ENCODE results near the gene NAALADL1. TPM values are rescaled to one million over a fixed set of nuclear protein-coding genes. Genes with fewer than 3 reads are reported as not detected.

NAALADL1 gene
- total and polyA plus RNA-seq, 9 of the 15 experiments (the other 6 are each of a cell fraction or from before 2014, with no cell fraction given): 0.06 to 0.72 (median 0.22) TPM; not detected in 4

DNA sequence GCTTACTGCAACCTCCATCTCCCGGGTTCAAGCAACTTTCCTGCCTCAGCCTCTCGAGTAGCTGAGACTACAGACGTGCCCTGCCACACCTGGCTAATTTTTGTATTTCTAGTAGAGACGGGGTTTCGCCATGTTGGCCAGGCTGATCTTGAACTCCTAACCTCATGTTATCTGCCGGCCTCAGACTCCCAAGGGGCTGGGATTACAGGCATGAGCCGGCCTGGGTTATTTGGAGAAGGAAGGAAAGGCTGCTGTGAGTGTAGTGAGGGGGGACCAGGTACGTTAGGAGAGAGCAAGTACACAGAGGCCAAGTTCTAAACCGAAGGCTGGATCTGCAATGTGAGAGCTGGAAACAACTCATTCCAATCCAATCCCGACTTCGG lies 62.0 kb downstream of the NAALADL1 start (continued):
- TF ChIP-seq TOE1 (IDR thresholded peaks at IDR 0.05; ENCODE audit: borderline replicate concordance) (no peak; the same call in 1 of the 2 replicates), TOE1 (CRISPR knock-in tag; IDR thresholded peaks at IDR 0.05; ENCODE audit: borderline replicate concordance, low read depth) (no peak), ZNF431 (CRISPR knock-in tag; IDR thresholded peaks at IDR 0.05) (no peak), DPF2 (IDR thresholded peaks at IDR 0.05) (0 out of 2 replicates have a peak, but pooled peaks have one; percentile 6), LCOR (CRISPR knock-in tag; IDR thresholded peaks at IDR 0.05) (no peak), RFX7 (CRISPR knock-in tag; IDR thresholded peaks at IDR 0.05) (no peak), MEF2A (IDR thresholded peaks at IDR 0.05; ENCODE audit: control insufficient read depth, low read depth, low read length) (no peak), HMGN3 (IDR thresholded peaks at IDR 0.05; ENCODE audit: borderline replicate concordance, extremely low read depth, insufficient read length, low read depth, low read length) (no peak), L3MBTL2 (IDR thresholded peaks at IDR 0.05) (no peak), TCF3 (CRISPR knock-in tag; IDR thresholded peaks at IDR 0.05) (peak; percentile 44), ZNF76 (CRISPR knock-in tag; IDR thresholded peaks at IDR 0.05; ENCODE audit: borderline replicate concordance) (no peak)
- TF ChIP-seq, protein P1, sequence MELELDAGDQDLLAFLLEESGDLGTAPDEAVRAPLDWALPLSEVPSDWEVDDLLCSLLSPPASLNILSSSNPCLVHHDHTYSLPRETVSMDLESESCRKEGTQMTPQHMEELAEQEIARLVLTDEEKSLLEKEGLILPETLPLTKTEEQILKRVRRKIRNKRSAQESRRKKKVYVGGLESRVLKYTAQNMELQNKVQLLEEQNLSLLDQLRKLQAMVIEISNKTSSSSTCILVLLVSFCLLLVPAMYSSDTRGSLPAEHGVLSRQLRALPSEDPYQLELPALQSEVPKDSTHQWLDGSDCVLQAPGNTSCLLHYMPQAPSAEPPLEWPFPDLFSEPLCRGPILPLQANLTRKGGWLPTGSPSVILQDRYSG (tag; conservative IDR thresholded peaks at IDR 0.05; ENCODE audit: low read depth): no peak
- TF ChIP-seq, protein P2, sequence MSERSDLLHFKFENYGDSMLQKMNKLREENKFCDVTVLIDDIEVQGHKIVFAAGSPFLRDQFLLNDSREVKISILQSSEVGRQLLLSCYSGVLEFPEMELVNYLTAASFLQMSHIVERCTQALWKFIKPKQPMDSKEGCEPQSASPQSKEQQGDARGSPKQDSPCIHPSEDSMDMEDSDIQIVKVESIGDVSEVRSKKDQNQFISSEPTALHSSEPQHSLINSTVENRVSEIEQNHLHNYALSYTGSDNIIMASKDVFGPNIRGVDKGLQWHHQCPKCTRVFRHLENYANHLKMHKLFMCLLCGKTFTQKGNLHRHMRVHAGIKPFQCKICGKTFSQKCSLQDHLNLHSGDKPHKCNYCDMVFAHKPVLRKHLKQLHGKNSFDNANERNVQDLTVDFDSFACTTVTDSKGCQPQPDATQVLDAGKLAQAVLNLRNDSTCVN (CRISPR knock-in tag; IDR thresholded peaks at IDR 0.05): no peak

Small RNA genes lying within 50 kb of the gene (microRNA-seq; reads per million reads assigned to microRNA genes)
- gene MIR6879 (ENCODE audit: borderline microRNAs expressed): 0.27 reads per million

Small RNA genes lying within 50 kb of the gene (small RNA-seq; reads per million reads assigned to genes)
- gene MIR6879 (not detected), gene SNX15 (not detected)

Other genes with a start within 250 kb of the NAALADL1 start
Only the 7 nearest of the 22 such genes appear.
- gene ARL2, start 44.4 kb downstream of the NAALADL1 start, total RNA-seq (2014; rRNA removed): 141 and 204 TPM in 2 replicates
- gene ARL2, start 44.4 kb downstream of the NAALADL1 start, total RNA-seq (2014; rRNA removed; fragmentation: Illumina TruSeq; extraction: Trizol): 39.9 and 48.4 TPM in 2 replicates
- gene ARL2, start 44.4 kb downstream of the NAALADL1 start, total RNA-seq (2015; rRNA removed; fragmentation: Illumina TruSeq; extraction: Trizol): 88.1 and 90.6 TPM in 2 replicates
- gene ARL2, start 44.4 kb downstream of the NAALADL1 start, total RNA-seq (2021): 101 and 112 TPM in 2 replicates
- 114 and 171 TPM in 2 replicates for gene ARL2, start 44.4 kb downstream of the NAALADL1 start, polyA plus RNA-seq (2011; rRNA removed)
- 92.2 and 138 TPM in 2 replicates for gene ARL2, start 44.4 kb downstream of the NAALADL1 start, polyA plus RNA-seq (2014; fragmentation: Illumina TruSeq; extraction: Trizol)
- 10 to 100 TPM in 1 of 2 experiments, 1 to 10 TPM in 1; 5.7 to 32.6 TPM for gene ARL2, start 44.4 kb downstream of the NAALADL1 start, polyA plus RNA-seq (2014; fragmentation: Nextera tagmentation; extraction: Ambion mirVana)
- 154 and 169 TPM in 2 replicates for gene ARL2, start 44.4 kb downstream of the NAALADL1 start, polyA plus RNA-seq (2014; rRNA removed)
- 18.3 and 33.3 TPM in 2 replicates for gene SNX15, start 31.1 kb downstream of the NAALADL1 start, total RNA-seq (2014; rRNA removed)
- 6.9 and 8.3 TPM in 2 replicates for gene SNX15, start 31.1 kb downstream of the NAALADL1 start, total RNA-seq (2014; rRNA removed; fragmentation: Illumina TruSeq; extraction: Trizol)
- 14.9 and 15.2 TPM in 2 replicates for gene SNX15, start 31.1 kb downstream of the NAALADL1 start, total RNA-seq (2015; rRNA removed; fragmentation: Illumina TruSeq; extraction: Trizol)
- 21.3 and 27.8 TPM in 2 replicates for gene SNX15, start 31.1 kb downstream of the NAALADL1 start, total RNA-seq (2021)
- gene SNX15, start 31.1 kb downstream of the NAALADL1 start, polyA plus RNA-seq (2011; rRNA removed): 4.5 and 13.3 TPM in 2 replicates
- 20.1 and 24.7 TPM in 2 replicates for gene SNX15, start 31.1 kb downstream of the NAALADL1 start, polyA plus RNA-seq (2014; fragmentation: Illumina TruSeq; extraction: Trizol)
- gene SNX15, start 31.1 kb downstream of the NAALADL1 start, polyA plus RNA-seq (2014; fragmentation: Nextera tagmentation; extraction: Ambion mirVana): 1 to 10 TPM; 1.8 to 2.8 TPM
- gene SNX15, start 31.1 kb downstream of the NAALADL1 start, polyA plus RNA-seq (2014; rRNA removed): 18.2 and 19.5 TPM in 2 replicates
- gene SAC3D1, start 17.3 kb downstream of the NAALADL1 start, total RNA-seq (2014; rRNA removed): 21.2 and 27.0 TPM in 2 replicates
- 2.4 and 5.1 TPM in 2 replicates for gene SAC3D1, start 17.3 kb downstream of the NAALADL1 start, total RNA-seq (2014; rRNA removed; fragmentation: Illumina TruSeq; extraction: Trizol)
- 14.8 and 17.0 TPM in 2 replicates for gene SAC3D1, start 17.3 kb downstream of the NAALADL1 start, total RNA-seq (2015; rRNA removed; fragmentation: Illumina TruSeq; extraction: Trizol)
- gene SAC3D1, start 17.3 kb downstream of the NAALADL1 start, total RNA-seq (2021): 35.2 and 35.7 TPM in 2 replicates
- 5.8 and 7.6 TPM in 2 replicates for gene SAC3D1, start 17.3 kb downstream of the NAALADL1 start, polyA plus RNA-seq (2011; rRNA removed)
- gene SAC3D1, start 17.3 kb downstream of the NAALADL1 start, polyA plus RNA-seq (2014; fragmentation: Illumina TruSeq; extraction: Trizol): 4.0 and 9.0 TPM in 2 replicates
- under 1 TPM; 0.20 to 0.80 TPM for gene SAC3D1, start 17.3 kb downstream of the NAALADL1 start, polyA plus RNA-seq (2014; fragmentation: Nextera tagmentation; extraction: Ambion mirVana)
- 23.8 and 25.4 TPM in 2 replicates for gene SAC3D1, start 17.3 kb downstream of the NAALADL1 start, polyA plus RNA-seq (2014; rRNA removed)
- gene CDCA5, start 25.5 kb upstream of the NAALADL1 start, total RNA-seq (2014; rRNA removed): 64.6 and 70.3 TPM in 2 replicates
- 48.2 and 50.0 TPM in 2 replicates for gene CDCA5, start 25.5 kb upstream of the NAALADL1 start, total RNA-seq (2014; rRNA removed; fragmentation: Illumina TruSeq; extraction: Trizol)
- gene CDCA5, start 25.5 kb upstream of the NAALADL1 start, total RNA-seq (2015; rRNA removed; fragmentation: Illumina TruSeq; extraction: Trizol): 66.1 and 68.2 TPM in 2 replicates
- 89.9 and 94.3 TPM in 2 replicates for gene CDCA5, start 25.5 kb upstream of the NAALADL1 start, total RNA-seq (2021)
- 50.5 and 51.8 TPM in 2 replicates for gene CDCA5, start 25.5 kb upstream of the NAALADL1 start, polyA plus RNA-seq (2011; rRNA removed)
- 83.2 and 85.1 TPM in 2 replicates for gene CDCA5, start 25.5 kb upstream of the NAALADL1 start, polyA plus RNA-seq (2014; fragmentation: Illumina TruSeq; extraction: Trizol)
- gene CDCA5, start 25.5 kb upstream of the NAALADL1 start, polyA plus RNA-seq (2014; fragmentation: Nextera tagmentation; extraction: Ambion mirVana): 10 to 100 TPM; 18.9 to 25.5 TPM
- 85.2 and 86.6 TPM in 2 replicates for gene CDCA5, start 25.5 kb upstream of the NAALADL1 start, polyA plus RNA-seq (2014; rRNA removed)
- gene ZFPL1, start 25.7 kb upstream of the NAALADL1 start, total RNA-seq (2014; rRNA removed): 37.3 and 46.0 TPM in 2 replicates
- gene ZFPL1, start 25.7 kb upstream of the NAALADL1 start, total RNA-seq (2014; rRNA removed; fragmentation: Illumina TruSeq; extraction: Trizol): 7.0 and 10.0 TPM in 2 replicates
- gene ZFPL1, start 25.7 kb upstream of the NAALADL1 start, total RNA-seq (2015; rRNA removed; fragmentation: Illumina TruSeq; extraction: Trizol): 21.1 and 22.7 TPM in 2 replicates
- gene ZFPL1, start 25.7 kb upstream of the NAALADL1 start, total RNA-seq (2021): 33.4 and 37.5 TPM in 2 replicates
- gene ZFPL1, start 25.7 kb upstream of the NAALADL1 start, polyA plus RNA-seq (2011; rRNA removed): 16.5 and 38.6 TPM in 2 replicates
- 35.4 and 47.8 TPM in 2 replicates for gene ZFPL1, start 25.7 kb upstream of the NAALADL1 start, polyA plus RNA-seq (2014; fragmentation: Illumina TruSeq; extraction: Trizol)
- 1 to 10 TPM; 3.7 to 7.1 TPM for gene ZFPL1, start 25.7 kb upstream of the NAALADL1 start, polyA plus RNA-seq (2014; fragmentation: Nextera tagmentation; extraction: Ambion mirVana)
- 29.7 and 32.3 TPM in 2 replicates for gene ZFPL1, start 25.7 kb upstream of the NAALADL1 start, polyA plus RNA-seq (2014; rRNA removed)
- gene VPS51, start 37.7 kb upstream of the NAALADL1 start, total RNA-seq (2014; rRNA removed): 143 and 215 TPM in 2 replicates
- gene VPS51, start 37.7 kb upstream of the NAALADL1 start, total RNA-seq (2014; rRNA removed; fragmentation: Illumina TruSeq; extraction: Trizol): 16.9 and 20.6 TPM in 2 replicates
- 40.6 and 46.8 TPM in 2 replicates for gene VPS51, start 37.7 kb upstream of the NAALADL1 start, total RNA-seq (2015; rRNA removed; fragmentation: Illumina TruSeq; extraction: Trizol)
- 89.3 and 103 TPM in 2 replicates for gene VPS51, start 37.7 kb upstream of the NAALADL1 start, total RNA-seq (2021)
- gene VPS51, start 37.7 kb upstream of the NAALADL1 start, polyA plus RNA-seq (2011; rRNA removed): 49.7 and 83.5 TPM in 2 replicates
- 22.2 and 49.8 TPM in 2 replicates for gene VPS51, start 37.7 kb upstream of the NAALADL1 start, polyA plus RNA-seq (2014; fragmentation: Illumina TruSeq; extraction: Trizol)
- 1 to 10 TPM; 1.8 to 2.9 TPM for gene VPS51, start 37.7 kb upstream of the NAALADL1 start, polyA plus RNA-seq (2014; fragmentation: Nextera tagmentation; extraction: Ambion mirVana)
- 73.2 and 126 TPM in 2 replicates for gene VPS51, start 37.7 kb upstream of the NAALADL1 start, polyA plus RNA-seq (2014; rRNA removed)
- 18.6 and 20.6 TPM in 2 replicates for gene TM7SF2, start 53.3 kb upstream of the NAALADL1 start, total RNA-seq (2014; rRNA removed)
- 3.2 and 3.7 TPM in 2 replicates for gene TM7SF2, start 53.3 kb upstream of the NAALADL1 start, total RNA-seq (2014; rRNA removed; fragmentation: Illumina TruSeq; extraction: Trizol)
- gene TM7SF2, start 53.3 kb upstream of the NAALADL1 start, total RNA-seq (2015; rRNA removed; fragmentation: Illumina TruSeq; extraction: Trizol): 7.0 and 7.9 TPM in 2 replicates
- gene TM7SF2, start 53.3 kb upstream of the NAALADL1 start, total RNA-seq (2021): 21.4 and 21.8 TPM in 2 replicates
- gene TM7SF2, start 53.3 kb upstream of the NAALADL1 start, polyA plus RNA-seq (2011; rRNA removed): 14.6 and 35.3 TPM in 2 replicates
- gene TM7SF2, start 53.3 kb upstream of the NAALADL1 start, polyA plus RNA-seq (2014; fragmentation: Illumina TruSeq; extraction: Trizol): 14.3 and 18.6 TPM in 2 replicates
- gene TM7SF2, start 53.3 kb upstream of the NAALADL1 start, polyA plus RNA-seq (2014; fragmentation: Nextera tagmentation; extraction: Ambion mirVana): 1 to 10 TPM; 1.2 to 1.4 TPM
- 20.4 and 22.0 TPM in 2 replicates for gene TM7SF2, start 53.3 kb upstream of the NAALADL1 start, polyA plus RNA-seq (2014; rRNA removed)

Data from K562 (cell line).